SIG-M5 treated with dmso at 0.1 percent for 504 hours (cell line): Measurements from ENCODE around the gene CDC42BPG.
"Not testable (repeated sequence)": the region's sequence is repeated elsewhere in the genome, so short reads cannot be mapped to it uniquely, and the experiment has no call there.

ENCODE experiments used
- DNase-seq: peaks from one replicate; lab custom pipeline; 2025; ENCODE audit not compliant: unreplicated experiment; lab: John Stamatoyannopoulos, UW

CDC42BPG gene

DNA sequence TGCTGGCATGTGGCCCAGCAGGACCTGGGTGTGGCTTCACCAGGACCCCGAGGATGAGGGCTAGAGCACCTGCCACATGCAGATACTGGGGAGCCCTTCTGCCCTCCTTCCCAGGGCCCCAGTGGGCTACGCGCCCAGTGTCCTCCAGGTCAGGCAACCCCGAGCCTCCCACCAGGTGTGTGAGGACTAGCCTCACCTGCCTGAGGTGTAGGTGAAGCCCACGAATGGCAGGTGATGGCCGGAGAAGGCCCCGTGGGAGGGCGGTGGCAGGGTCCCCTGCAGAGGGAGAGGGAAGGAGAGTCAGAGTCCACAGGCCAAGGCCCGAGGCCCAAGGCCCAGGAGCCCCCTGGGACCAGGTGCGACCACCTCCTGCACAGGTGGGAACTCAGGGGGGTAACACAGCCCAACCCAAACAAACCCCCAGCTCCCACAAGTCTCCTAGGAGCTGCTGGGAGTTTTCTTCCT is 6.5 kb downstream of the CDC42BPG start:
- DNase-seq: no peak

DNA sequence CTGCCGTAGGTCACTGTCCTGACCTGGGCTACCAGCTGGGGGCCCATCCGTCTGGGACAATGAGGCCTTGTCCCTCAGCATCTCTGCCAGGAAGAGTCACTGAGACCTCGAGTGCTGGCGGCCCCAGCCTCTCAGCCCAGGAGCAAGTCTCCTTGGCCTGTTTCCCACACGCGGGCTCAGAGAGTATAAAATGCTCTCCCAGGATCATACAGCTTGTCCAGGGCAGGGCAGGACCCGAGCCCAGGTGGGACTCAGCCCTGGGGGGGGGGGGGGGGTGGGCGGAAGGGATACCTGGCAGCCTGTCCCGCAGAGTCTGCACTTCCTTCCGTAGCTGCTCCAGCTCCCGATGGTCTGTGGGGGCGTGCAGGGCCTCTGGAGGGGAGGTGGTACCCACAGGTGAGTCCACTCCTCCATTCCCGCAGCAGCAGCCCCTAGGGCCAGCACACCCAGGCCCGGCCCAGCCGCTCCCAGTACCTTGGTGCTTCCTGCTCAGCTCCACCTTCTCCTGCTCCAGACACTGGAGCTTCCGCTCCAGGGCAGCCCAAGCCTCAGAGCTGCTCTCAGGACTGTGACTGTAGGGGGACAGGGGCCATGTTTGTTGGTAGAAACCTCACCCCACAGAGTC is 7.9 kb downstream of the CDC42BPG start:
- no peak for DNase-seq

DNA sequence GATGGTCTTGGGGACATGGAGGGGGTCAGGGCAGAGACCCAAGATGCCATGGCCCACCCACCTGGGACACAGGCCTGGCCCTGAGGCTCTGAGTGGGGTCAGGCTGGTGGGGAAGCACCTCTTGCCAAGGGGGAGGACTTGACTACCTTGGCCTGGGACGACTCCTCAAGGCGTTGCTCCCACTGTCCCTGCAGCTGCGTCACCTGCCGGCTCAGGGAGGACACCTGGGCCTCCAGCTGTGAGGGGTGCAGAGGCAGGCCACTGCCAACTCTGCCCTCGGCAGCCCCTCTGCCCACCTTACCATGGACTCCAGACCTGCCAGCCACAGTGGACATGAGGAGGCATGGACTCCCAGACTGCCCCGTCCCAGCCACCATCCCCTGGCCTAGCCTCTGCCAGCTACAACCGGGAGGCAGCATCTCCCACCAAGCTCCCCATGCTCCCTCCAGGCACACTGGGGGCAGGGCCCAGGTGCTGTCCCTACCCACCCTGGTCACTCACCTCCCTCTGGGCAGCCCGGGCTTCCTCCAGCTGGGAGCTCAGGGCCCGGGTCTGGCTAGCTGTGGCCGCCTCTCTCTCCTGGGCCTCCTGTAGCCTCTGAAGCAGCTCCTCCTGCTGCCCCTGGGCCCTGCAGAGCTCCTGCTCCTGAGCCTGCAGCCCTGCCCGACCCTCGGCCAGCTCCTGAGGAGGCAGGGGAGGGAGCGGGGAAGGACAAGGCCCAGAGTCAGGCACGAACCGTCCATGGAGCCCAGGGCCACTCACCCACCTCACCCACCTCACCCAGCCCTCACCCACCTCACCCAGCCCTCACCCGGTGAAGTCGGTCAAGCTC is 8.6 kb downstream of the CDC42BPG start:
- DNase-seq: no peak

DNA sequence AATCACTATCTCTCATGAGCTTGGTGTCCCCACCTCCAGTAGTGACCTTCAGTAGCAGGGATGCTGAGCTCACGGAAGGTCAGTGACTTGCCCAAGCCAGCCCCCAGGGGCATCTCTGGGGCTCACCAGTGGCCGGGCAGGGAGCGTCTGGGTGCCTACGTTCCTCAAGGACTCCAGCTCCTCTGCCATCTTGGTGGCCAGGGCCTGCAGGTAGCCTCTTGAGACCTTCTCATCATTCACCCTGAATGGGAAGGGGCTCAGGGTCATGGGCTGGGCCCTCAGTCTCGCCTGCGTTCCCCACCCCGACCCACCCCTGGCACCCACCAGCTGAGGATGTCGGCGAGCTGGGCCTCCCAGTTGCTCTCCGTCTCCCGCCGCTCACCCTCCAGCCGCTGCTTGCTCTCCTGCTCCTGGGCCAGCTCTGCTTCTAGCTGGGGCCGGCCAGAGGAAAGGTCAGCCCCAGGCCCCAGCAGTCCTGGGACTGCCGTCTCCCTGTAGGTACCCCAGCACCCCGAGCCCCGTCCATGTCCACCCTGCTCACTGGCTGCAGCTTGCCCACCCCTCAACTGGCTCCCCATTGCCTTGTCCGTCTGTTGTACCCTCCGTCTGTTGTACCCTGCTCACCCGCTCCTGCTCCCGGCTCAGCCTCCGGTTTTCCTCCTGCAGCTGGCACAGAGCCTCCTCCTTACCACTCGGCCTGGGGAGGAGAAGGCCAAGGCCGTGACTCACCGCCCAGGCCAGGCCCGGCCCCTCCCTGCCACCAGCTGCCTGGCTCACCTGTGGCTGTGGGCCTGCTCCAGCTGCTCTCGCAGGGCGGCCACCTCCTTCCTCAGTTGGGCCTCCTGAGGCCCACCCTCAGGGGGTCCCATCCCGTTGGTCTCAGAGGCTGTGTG is 9.5 kb downstream of the CDC42BPG start:
- no peak for DNase-seq

DNA sequence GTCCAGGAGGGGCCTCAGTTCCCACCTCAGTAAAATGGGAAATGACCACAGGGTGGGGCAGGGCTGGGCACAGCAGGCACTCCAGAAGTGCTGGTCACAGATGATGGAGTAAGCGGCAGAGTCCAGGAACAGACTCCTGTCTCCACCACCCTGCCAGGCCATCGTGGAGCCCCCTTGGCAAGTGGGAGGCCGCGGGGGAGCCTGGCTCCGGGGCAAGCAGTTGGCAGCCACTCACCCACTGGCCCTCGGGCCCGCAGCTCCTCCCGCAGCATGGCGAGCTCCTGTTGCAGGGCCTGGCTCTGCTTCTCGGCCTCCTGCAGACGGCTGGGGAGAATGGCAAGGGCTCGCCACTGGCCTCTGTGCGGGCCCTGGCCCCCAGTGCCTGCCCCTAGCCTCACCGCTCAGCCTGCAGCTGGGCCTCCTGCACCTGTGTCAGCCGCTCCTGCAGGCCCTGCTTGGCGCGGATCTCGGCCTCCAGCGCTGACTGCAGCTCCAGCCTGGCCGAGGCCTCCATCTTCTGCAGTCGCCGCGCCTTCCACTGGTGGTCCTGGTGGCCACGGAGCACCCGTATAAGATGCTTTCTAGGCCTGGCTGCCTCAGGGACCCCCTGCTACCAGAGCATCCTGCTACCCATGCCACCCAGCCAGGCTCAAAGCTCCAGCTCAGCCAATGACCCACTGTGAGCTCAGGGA is 10.3 kb downstream of the CDC42BPG start:
- no peak for DNase-seq

DNA sequence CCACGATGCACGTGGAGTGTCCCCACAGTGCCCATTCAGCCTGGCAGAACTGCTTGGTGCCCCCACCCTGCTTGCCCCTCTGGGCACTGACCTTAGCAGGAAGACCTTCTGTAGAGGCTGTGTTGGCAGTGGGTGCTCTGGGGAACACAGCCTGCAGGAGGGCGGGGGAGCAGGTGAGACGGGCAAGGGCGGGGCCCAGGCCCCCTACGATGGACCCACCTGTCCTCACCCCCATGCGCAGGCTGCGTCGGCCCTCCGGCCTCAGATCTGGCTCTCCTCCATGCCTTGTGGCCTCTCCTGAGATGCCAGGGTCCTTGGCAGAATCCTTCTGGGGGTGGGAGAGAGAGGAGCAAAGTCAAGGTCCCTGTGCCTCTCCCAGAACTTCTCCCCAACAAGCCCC is 10.9 kb downstream of the CDC42BPG start:
- DNase-seq: no peak

DNA sequence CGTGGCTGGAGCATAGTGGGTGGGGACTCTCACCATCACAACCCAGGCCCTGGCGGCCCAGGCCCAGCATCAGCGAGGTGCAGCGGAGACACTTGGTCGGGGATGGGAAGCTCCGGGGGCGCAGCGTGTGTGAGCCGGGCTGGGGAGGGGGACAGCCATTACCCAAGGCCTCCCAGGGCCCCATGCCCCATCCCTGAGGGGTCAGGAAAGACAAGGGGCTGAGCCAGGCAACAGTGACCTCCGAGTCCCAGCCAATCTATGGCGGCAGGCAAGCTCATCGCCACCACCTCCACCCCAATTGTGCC is 11.3 kb downstream of the CDC42BPG start:
- DNase-seq: no peak

DNA sequence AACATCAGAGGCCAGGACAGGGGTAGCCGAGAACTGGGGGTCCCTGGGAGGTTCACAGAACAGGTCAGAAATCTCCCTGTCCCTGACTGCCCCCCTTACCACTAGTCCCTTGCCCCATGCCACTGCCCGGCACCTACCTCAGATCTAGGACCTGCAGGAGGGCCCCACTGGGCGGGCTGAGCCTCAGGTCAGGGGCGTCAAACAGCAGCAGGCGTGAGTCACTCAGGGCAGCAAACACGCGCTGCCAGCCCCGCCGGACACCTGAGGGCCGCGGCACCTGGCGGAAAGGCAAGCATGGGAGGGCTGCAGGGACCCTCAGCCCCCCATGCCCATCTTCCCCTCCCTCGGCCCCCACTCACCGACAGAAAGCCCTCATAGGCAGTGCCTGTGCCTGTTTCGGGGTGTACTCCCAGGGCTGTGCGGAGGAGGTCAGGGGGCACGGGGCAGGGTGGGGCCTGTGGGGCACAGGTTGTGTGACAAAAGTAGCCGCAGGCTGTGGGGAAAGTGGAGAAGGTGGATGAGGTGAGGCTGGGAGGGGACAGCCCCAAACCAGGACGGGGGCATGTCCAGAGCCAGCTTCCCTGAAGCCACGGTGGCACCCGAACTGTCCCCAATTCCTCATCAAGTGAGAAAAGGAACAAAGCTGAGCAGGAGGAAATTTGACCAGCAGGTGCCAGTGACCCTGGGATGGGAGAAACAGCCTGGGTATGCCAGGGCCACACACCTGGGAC is 11.8 kb downstream of the CDC42BPG start:
- DNase-seq: no peak

DNA sequence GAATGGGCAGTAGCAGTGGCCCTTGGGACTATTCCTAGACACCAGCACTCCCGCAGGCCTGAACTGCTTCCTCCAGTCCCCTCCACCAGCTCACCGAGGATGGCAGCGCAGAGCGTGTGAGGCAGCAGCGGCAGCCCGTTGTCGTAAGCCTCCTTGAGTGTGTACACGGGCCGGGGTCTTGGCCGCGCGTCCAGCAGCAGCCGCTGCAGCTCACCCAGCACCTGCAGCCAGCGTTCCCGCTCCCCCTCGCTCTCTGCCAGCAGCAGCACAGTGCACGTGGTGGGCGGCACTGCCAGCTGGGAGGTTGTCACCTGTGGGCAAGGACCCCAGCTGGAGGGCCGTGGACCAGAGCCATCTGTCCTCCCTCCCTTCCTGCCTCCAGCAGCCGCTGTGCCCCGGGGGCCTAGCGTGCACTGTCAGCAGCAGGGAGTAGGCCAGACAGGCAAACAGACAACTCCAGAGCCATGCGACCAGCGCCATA is 13.0 kb downstream of the CDC42BPG start:
- no peak for DNase-seq

DNA sequence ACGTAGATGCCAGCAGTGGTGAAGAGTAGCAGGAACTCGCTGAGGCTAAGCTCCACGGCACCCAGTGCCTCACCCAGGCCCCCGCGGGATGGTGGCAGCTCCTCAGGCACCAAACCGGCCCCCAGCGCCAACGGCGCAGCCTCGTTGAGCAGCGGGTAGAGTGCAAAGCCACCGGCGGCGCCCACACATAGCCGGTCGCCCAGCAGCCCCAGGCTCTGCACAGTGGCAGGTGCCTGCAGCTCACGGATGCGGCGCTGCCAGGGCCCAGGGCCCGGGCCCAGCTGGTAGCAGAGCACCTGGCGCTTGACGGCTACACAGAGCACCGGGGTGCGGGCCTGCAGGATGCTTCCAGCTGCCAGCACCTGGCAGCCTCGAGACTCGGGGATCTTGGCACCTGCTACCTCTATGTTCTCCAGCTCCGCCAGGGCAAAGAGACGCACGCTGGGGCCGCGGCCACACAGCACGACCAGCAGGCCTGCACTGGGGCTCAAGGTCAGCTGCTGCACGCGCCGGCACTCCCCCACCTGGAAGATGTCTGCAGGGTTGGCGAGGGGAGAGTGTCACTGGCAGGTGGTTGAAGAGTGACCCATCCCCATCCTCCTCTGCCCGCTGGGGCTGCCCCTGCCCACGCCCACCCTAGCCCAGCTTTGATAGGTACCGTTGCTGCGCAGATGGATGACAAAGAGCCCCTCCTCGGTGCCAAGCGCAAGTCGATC is 14.8 kb downstream of the CDC42BPG start:
- DNase-seq: no peak

DNA sequence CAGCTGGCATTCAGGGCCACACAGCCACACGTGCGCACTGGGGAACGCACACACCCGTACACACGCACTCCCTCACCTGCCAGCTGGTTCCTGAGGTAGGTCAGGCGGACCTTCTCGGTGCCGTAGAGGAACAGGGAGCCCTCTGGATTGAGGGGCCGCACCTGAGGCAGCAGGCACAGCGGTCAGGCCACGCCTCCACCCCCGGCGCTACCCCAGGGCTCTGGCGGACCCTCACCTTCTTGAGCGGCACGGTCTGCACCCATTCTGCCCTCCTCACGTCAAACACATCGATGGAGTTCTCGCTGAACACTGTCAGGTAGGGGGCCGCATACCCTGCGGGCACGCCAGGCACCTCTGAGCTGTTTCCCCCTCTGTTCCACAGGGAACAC is 17.0 kb downstream of the CDC42BPG start:
- DNase-seq: no peak

DNA sequence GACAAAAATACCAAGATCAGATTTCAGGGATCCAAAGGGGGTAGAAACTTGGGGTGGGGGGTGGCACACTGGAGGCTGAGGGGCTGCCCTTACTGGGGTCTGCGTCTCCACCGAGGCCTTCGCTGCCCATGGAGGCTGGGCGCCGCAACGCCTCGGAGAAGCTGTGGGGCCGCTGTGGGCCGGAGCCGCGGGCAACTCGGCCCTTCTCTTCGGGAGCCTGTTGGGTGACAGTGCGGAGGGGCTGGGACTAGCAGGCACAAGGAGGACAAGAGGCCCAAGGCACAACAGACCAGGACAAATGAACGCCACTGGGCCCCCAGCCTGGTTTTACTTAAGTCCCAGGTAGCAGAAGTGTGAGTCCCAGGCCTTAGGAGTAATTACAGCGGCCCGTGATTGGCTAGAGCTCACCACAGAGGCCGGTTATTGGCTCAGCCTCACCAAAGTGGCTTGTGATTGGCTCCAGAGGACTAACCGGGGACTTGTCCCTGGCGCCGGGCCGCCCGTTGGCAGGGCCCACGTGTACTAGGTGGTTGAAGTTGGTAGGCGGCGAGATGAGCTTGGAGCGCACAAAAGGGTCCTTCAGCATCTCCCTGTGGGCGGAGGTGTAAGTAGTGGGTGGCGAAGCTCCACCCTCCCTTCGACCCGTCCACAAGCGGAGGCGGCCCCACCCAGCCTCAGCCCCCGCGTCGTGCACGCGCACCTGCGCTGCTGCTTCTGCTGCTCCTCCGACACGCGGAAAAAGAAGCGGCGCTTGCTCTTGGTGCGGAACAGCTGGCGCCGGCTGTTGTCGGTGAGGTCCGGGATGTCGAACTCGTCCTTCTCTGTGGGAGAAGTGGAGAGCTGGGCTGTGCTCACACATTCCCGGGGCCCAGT is 17.6 kb downstream of the CDC42BPG start:
- DNase-seq: no peak

DNA sequence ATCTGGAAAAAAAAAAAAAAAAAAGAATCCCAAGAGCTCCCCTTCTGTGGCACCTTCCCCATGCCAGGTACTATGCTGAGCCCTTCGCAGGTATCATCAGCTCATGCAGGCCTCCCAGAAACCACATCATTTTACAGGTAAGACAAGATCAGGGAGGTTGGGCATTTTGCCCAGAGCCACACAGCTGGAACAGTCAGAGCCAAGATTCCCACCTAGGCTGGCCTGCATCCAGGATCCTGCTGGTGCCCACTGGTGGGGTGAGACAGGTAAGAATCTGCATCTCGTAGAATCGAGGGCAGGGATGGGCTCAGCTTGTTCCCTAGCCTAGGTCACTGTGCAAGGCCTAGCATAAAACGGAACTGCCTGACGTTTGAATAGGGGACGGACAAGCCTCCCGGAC is 18.4 kb downstream of the CDC42BPG start:
- DNase-seq: no peak

DNA sequence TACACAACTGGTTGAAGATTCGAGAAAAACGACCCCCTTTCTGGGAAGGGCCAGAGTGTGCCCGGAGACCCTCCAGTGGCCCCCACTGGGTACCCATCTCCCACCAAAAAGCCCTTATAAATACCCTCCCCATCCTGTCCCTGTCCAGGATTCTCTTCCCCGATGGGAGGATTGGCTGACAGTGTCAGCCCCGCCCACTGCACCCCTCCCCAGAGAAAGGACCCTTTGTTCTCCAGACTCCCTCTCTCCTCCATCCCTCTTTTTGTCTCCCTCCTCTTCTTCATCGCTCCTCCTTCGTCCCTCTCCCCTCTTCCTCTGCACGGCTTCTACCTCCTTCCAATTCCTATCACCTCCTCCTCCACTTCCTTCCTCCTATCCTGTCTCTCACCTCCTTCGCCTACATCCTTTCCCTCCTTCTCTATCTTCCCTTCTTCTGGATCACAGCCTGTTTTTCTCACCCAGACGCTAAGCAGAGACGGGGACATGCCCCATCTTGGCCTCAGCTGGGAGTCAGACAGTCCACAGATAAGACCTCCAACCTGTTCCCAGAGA is 20.8 kb downstream of the CDC42BPG start:
- no peak for DNase-seq

DNA sequence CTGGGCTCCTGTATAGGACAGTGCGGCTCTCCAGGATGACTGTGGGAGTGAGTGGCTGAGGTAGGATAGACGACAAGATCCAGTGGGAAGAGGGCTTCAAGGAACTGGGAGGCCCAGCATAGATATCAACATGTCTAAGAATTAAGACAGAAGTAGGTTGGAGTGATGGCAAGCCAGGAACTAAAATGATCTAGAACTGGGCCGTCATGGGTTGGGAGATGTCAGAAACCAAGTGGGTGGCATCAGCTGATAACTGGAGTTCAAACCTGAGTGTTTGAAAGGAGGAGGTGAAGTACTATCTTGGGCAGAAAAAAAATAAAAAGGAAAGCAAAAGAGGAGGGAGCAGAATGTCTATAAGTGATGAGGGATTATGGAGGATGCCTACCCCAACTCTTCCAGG is 27.0 kb downstream of the CDC42BPG start:
- DNase-seq: no peak

DNA sequence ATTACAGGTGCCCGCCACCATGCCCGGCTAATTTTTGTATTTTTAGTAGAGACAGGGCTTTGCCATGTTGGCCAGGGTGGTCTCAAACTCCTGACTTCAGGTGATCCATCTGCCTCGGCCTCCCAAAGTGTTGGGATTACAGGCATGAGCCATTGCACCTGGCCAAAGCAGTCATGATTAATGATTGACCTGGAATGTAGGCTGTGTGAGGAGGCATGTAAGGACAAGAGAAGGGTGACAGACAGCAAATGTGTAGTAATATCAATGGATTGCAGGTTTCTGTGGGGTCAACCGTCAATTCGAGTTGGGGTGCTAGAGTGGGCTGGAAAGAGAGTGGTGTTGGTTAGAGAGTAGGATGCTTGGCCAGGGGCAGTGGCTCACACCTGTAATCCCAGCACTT is 29.0 kb downstream of the CDC42BPG start:
- not testable (repeated sequence) for DNase-seq

DNA sequence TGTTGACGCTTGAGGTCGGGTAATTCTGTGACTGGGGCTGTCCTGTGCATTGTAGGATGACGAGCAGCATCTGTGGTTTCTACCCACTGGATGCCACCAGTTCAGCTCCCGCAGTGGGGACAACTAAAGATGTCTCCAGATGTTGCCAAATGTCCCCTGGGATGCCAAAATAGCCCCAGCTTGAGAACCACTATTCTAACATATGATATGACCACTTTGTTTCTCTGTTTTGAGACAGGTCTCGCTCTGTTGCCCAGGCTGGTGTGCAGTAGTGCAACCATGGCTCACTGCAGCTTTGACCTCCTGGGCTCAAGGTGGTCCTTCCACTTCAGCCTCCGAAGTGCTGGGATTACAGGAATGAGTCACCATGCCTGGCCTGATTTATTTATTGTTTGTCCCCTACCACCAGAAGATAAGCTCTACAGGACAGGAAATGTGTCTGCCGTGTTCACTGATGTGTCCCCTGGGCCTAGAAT is 29.7 kb downstream of the CDC42BPG start:
- DNase-seq: no peak

DNA sequence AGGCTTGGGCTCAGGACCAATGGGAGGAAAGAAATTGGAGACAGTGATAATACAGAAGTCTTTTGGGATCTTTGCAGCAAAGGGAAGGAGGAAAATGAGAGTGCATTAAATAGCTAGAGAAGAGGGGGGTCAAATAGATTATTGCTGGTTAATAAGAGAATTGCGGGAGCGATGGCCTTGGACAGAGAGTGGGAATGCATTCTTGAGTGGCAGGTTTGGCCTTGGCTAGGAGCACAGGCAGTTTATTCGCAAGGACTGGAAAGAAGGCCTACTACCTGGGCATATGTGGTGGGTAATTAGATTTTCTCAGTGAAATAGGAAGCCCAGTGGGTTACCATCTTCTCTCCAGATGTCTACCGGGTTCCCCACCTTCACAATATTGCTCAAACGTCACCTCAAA is 30.6 kb downstream of the CDC42BPG start:
- no peak for DNase-seq
